HepG2 (cell line): ENCODE data around the gene KRT15.

ENCODE experiments used
- JUNB ChIP-seq: sonication (generic); formaldehyde crosslinking; IDR thresholded peaks from 2 replicates; pipeline ENCODE4 v1.8.0; 2022; ENCODE audit warnings: missing genetic modification reagents, mild to moderate bottlenecking, borderline replicate concordance
- RAD51 ChIP-seq: fragments of 450-650 bp; IDR thresholded peaks from 2 replicates; pipeline ENCODE4 v1.6.1; 2016; ENCODE audit warnings: borderline replicate concordance
- SIN3A ChIP-seq: IDR thresholded peaks from 2 replicates; pipeline ENCODE4 v1.6.1; 2011; ENCODE audit warnings: low read depth, mild to moderate bottlenecking, control low read depth, low read length, borderline replicate concordance
- ZBTB7B ChIP-seq: sonication (generic); formaldehyde crosslinking; IDR thresholded peaks from 2 replicates; pipeline ENCODE4 v1.4.0; 2020; ENCODE audit warnings: missing genetic modification reagents
- ZNF10 ChIP-seq: sonication (generic); formaldehyde crosslinking; IDR thresholded peaks from 2 replicates; pipeline ENCODE4 v1.4.0; 2020; ENCODE audit warnings: mild to moderate bottlenecking, low read depth, missing genetic modification reagents, borderline replicate concordance

GRCh38 chr17:41539071-41539492 is 20.4 kb upstream of the KRT15 start:
- TF ChIP-seq ZNF10 (CRISPR knock-in tag) (no peak), ZBTB7B (CRISPR knock-in tag) (no peak), RAD51 (no peak), JUNB (CRISPR knock-in tag) (no peak), SIN3A (no peak)
